OCI-LY1 (cell line): Measurements from ENCODE around the gene PLXDC1.

Source experiments
- H2AFZ ChIP-seq: fragments of 200-600 bp; sonication (generic), shearing (Covaris generic); 2 replicates; pipeline ENCODE4 v1.6.0; 2014; ENCODE audit warnings: antibody characterized with exemption, mild to moderate bottlenecking, low read length
- H3F3A ChIP-seq: fragments of 200-600 bp; sonication (generic), shearing (Covaris generic); 2 replicates; pipeline ENCODE4 v1.6.0; 2014; ENCODE audit warnings: mild to moderate bottlenecking, antibody characterized with exemption, low read length, moderate library complexity; ENCODE audit not compliant: insufficient read depth
- H3K27ac ChIP-seq: fragments of 200-600 bp; sonication (generic); 2 replicates; pipeline ENCODE4 v1.5.1; 2014; ENCODE audit warnings: low read length, mixed run types, mild to moderate bottlenecking, low read depth; ENCODE audit not compliant: poor library complexity, severe bottlenecking
- H3K27me3 ChIP-seq: fragments of 200-600 bp; sonication (generic); 2 replicates; pipeline ENCODE4 v1.6.0; 2014; ENCODE audit warnings: antibody characterized with exemption, mild to moderate bottlenecking, low read length, moderate library complexity; ENCODE audit not compliant: insufficient read depth
- H3K36me3 ChIP-seq: fragments of 200-600 bp; sonication (generic); 2 replicates; pipeline ENCODE4 v1.6.1; 2014; ENCODE audit warnings: mild to moderate bottlenecking, antibody characterized with exemption, low read length, moderate library complexity, mixed read lengths; ENCODE audit not compliant: insufficient read depth
- H3K4me1 ChIP-seq: fragments of 200-600 bp; sonication (generic); 2 replicates; pipeline ENCODE4 v1.5.1; 2014; ENCODE audit warnings: mild to moderate bottlenecking, low read length, moderate library complexity; ENCODE audit not compliant: insufficient read depth, severe bottlenecking
- H3K4me2 ChIP-seq: fragments of 200-600 bp; sonication (generic), shearing (Covaris generic); 2 replicates; pipeline ENCODE4 v1.6.1; 2014; ENCODE audit warnings: low read length
- H3K4me3 ChIP-seq: fragments of 200-600 bp; sonication (generic); 2 replicates; pipeline ENCODE4 v1.5.1; 2014; ENCODE audit warnings: low read length, low read depth, mild to moderate bottlenecking, mixed read lengths; ENCODE audit not compliant: poor library complexity, severe bottlenecking
- H3K79me2 ChIP-seq: fragments of 200-600 bp; shearing (Covaris generic); 2 replicates; pipeline ENCODE4 v1.6.1; 2016; ENCODE audit warnings: mixed run types, low read length, mixed read lengths; ENCODE audit not compliant: insufficient read depth
- H3K9ac ChIP-seq: fragments of 200-600 bp; sonication (generic), shearing (Covaris generic); 2 replicates; pipeline ENCODE4 v1.6.1; 2014; ENCODE audit warnings: mild to moderate bottlenecking, low read length, mixed read lengths
- H3K9me2 ChIP-seq: fragments of 200-600 bp; sonication (generic), shearing (Covaris generic); 2 replicates; pipeline ENCODE4 v1.6.1; 2014; ENCODE audit warnings: low read depth, mild to moderate bottlenecking, low read length, mixed read lengths
- H3K9me3 ChIP-seq: fragments of 200-600 bp; shearing (Covaris generic); 2 replicates; pipeline ENCODE4 v1.6.1; 2014; ENCODE audit warnings: low read length, mixed read lengths
- H4K20me1 ChIP-seq: fragments of 200-600 bp; sonication (generic), shearing (Covaris generic); 2 replicates; pipeline ENCODE4 v1.6.0; 2016; ENCODE audit warnings: mild to moderate bottlenecking, low read length; ENCODE audit not compliant: insufficient read depth
- EZH2 ChIP-seq: fragments of 200-600 bp; sonication (generic), shearing (Covaris generic); IDR thresholded peaks from 2 replicates; pipeline ENCODE4 v1.8.0; 2017; ENCODE audit warnings: borderline replicate concordance, mixed run types, mild to moderate bottlenecking, antibody characterized with exemption, low read length, moderate library complexity, mixed read lengths
- TF ChIP-seq, protein P1 (sequence below): fragments of 200-600 bp; sonication (generic), shearing (Covaris generic); IDR thresholded peaks from 2 replicates; pipeline ENCODE4 v1.5.1; 2017; ENCODE audit warnings: mild to moderate bottlenecking, antibody characterized with exemption, low read length, moderate library complexity, mixed read lengths

The PLXDC1 gene

DNA sequence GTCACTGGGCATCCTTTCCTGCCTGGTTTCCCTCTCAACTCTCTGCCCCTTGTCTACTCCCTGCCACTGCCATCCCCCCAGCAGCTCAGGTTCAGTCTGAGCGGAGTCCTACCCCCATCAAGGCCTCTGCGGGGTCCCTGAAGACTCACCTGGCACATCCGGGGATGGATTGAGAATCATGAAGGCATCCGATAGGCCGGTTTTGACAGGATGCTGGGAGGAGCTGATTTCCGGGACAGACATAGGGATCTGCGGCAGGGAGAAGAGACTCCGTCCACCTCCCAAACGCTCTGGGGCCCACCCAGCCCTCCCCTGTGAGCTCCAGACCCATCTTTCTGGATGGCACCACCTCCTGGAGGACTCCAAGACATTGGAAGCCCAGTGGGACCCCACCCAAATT is 45.7 kb downstream of the PLXDC1 start:
- Histone ChIP-seq H3F3A (no peaks in the 10 kb centered on the region), H3K4me3 (no peak overlapping the region), H3K4me1 (no peaks in the 10 kb centered on the region), H3K9me2 (no peaks in the 10 kb centered on the region), H3K36me3 (no peaks in the 10 kb centered on the region), H3K4me2 (no peak overlapping the region), H2AFZ (no peak overlapping the region), H4K20me1 (no peaks in the 10 kb centered on the region), H3K27me3 (peaks cover 4% of the 10 kb centered on the region; the same call in 1 of the 2 replicates), H3K79me2 (no peaks in the 10 kb centered on the region), H3K9me3 (no peaks in the 10 kb centered on the region), H3K27ac (no peak overlapping the region), H3K9ac (no peak overlapping the region)
- TF ChIP-seq EZH2 = no peak
- TF ChIP-seq, protein P1, sequence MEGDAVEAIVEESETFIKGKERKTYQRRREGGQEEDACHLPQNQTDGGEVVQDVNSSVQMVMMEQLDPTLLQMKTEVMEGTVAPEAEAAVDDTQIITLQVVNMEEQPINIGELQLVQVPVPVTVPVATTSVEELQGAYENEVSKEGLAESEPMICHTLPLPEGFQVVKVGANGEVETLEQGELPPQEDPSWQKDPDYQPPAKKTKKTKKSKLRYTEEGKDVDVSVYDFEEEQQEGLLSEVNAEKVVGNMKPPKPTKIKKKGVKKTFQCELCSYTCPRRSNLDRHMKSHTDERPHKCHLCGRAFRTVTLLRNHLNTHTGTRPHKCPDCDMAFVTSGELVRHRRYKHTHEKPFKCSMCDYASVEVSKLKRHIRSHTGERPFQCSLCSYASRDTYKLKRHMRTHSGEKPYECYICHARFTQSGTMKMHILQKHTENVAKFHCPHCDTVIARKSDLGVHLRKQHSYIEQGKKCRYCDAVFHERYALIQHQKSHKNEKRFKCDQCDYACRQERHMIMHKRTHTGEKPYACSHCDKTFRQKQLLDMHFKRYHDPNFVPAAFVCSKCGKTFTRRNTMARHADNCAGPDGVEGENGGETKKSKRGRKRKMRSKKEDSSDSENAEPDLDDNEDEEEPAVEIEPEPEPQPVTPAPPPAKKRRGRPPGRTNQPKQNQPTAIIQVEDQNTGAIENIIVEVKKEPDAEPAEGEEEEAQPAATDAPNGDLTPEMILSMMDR = no peak

DNA sequence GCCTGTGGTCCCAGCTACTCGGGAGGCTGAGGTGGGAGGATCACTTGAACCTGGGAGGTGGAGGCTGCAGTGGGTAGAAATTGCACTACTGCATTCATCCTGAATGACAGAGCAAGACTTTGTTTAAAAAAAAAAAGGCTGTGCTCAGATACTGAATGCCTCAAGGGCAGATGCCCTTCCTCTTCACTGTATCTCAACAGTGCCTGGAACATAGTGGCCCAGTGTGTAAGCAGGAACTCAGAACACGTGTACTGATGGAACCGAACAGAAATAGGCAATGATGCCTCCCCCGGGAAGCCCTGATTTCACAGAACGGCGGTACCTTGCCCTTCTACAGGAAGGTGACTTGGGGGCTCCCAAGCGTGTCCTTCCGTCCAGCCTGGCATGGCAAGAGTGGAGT is 46.8 kb downstream of the PLXDC1 start:
- no peaks in the 10 kb centered on the region for H3K79me2 ChIP-seq
- no peak for TF ChIP-seq EZH2
- TF ChIP-seq, protein P1 = no peak
- H4K20me1 ChIP-seq = no peaks in the 10 kb centered on the region
- H2AFZ ChIP-seq = no peak overlapping the region
- H3K27ac ChIP-seq = no peak overlapping the region
- H3F3A ChIP-seq = no peaks in the 10 kb centered on the region
- no peak overlapping the region for H3K9ac ChIP-seq
- H3K9me2 ChIP-seq = no peaks in the 10 kb centered on the region
- no peaks in the 10 kb centered on the region for H3K9me3 ChIP-seq
- H3K4me1 ChIP-seq = no peaks in the 10 kb centered on the region
- peaks cover 4% of the 10 kb centered on the region; the same call in 1 of the 2 replicates for H3K27me3 ChIP-seq
- H3K4me2 ChIP-seq = no peak overlapping the region
- H3K36me3 ChIP-seq = no peaks in the 10 kb centered on the region
- no peak overlapping the region for H3K4me3 ChIP-seq

DNA sequence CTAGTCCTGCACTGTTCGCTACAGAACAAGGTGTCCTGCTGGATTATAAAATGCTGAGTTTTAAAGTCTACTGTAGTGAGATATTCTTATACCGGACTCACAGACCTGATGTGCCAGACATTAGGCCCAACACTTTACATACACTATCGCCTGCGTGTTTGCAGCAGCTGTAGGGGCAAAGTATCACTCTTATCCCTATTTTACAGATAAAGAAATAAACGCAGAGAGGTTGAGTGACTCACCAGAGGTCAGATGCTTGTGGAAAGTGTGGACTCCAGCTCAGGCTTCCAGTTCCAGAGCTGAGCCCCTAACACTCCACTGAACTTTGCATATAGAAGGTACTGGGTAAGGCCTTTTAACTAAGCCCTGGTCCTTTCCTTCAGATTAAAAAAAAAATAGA is 47.4 kb downstream of the PLXDC1 start:
- Histone ChIP-seq H3K79me2 (no peaks in the 10 kb centered on the region), H3K9me3 (no peaks in the 10 kb centered on the region), H3K9ac (no peak overlapping the region), H2AFZ (no peak overlapping the region), H3K4me3 (no peak overlapping the region), H3K9me2 (no peaks in the 10 kb centered on the region), H4K20me1 (no peaks in the 10 kb centered on the region), H3K27ac (no peak overlapping the region), H3K36me3 (no peaks in the 10 kb centered on the region), H3K27me3 (peaks cover 6% of the 10 kb centered on the region; the same call in 1 of the 2 replicates), H3F3A (no peaks in the 10 kb centered on the region), H3K4me2 (no peak overlapping the region), H3K4me1 (no peaks in the 10 kb centered on the region)
- TF ChIP-seq, protein P1 = no peak
- no peak for TF ChIP-seq EZH2
